ENCODE results near the gene RGS7. TPM values are rescaled to one million over a fixed set of nuclear protein-coding genes. Genes with fewer than 3 reads are reported as not detected.

RGS7 gene
- not detected for total RNA-seq

GRCh38 chr1:241356519-241357365 is at the start of gene RGS7:
Gene RGS7 (minus strand): TSS chr1:241357205.
- peaks cover 4 to 29% (median 28%) of the 10 kb centered on the region in 3 donors for H3K27me3 ChIP-seq
- H3K4me3 ChIP-seq: peak within 1 kb of the TSS; percentile 35 to 43 (median 40)
- H3K36me3 ChIP-seq: no peaks in the 10 kb centered on the region
- DNase-seq (no peak), ATAC-seq (no peak)
- H3K27ac ChIP-seq: no peak within 1 kb of the TSS
- no peaks in the 10 kb centered on the region for H3K9me3 ChIP-seq
- H3K4me1 ChIP-seq: no peaks in the 10 kb centered on the region
- intact Hi-C loops (cut with DNase I; ENCODE audit: low total_unique reads) (no loop called here), in situ Hi-C loops (cut with MboI; ENCODE audit: low sequenced_read_pairs in 4 of 4) (no loop called here)
- TF ChIP-seq POLR2A (IDR thresholded peaks at IDR 0.05): no peak
- TF ChIP-seq CTCF (IDR thresholded peaks at IDR 0.05 in 4 of 5, conservative IDR thresholded peaks at IDR 0.05 in 1 of 5): no peak

GRCh38 chr1:241406421-241406820 is 49.4 kb upstream of the RGS7 start:
- DNase-seq: no peak
- Histone ChIP-seq H3K27me3 (no peaks in the 10 kb centered on the region), H3K36me3 (no peaks in the 10 kb centered on the region), H3K9me3 (no peaks in the 10 kb centered on the region), H3K4me1 (no peaks in the 10 kb centered on the region), H3K27ac (no peak overlapping the region), H3K4me3 (no peak overlapping the region)
- TF ChIP-seq POLR2A (IDR thresholded peaks at IDR 0.05) (no peak), CTCF (IDR thresholded peaks at IDR 0.05 in 4 of 5, conservative IDR thresholded peaks at IDR 0.05 in 1 of 5) (no peak)
- in situ Hi-C loops (cut with MboI; ENCODE audit: low sequenced_read_pairs in 4 of 4) (no loop called here), intact Hi-C loops (cut with DNase I; ENCODE audit: low total_unique reads) (no loop called here)
- no peak for ATAC-seq

GRCh38 chr1:241401156-241401555 is 44.2 kb upstream of the RGS7 start:
- no peak for TF ChIP-seq CTCF (IDR thresholded peaks at IDR 0.05 in 4 of 5, conservative IDR thresholded peaks at IDR 0.05 in 1 of 5)
- intact Hi-C loops (cut with DNase I; ENCODE audit: low total_unique reads): no loop called here
- in situ Hi-C loops (cut with MboI; ENCODE audit: low sequenced_read_pairs in 4 of 4): no loop called here

GRCh38 chr1:241396747-241397681 is 40.0 kb upstream of the RGS7 start:
- ATAC-seq (no peak), DNase-seq (no peak)
- TF ChIP-seq POLR2A (IDR thresholded peaks at IDR 0.05) (no peak), CTCF (IDR thresholded peaks at IDR 0.05 in 4 of 5, conservative IDR thresholded peaks at IDR 0.05 in 1 of 5) (no peak)
- intact Hi-C loops (cut with DNase I; ENCODE audit: low total_unique reads) (no loop called here), in situ Hi-C loops (cut with MboI; ENCODE audit: low sequenced_read_pairs in 4 of 4) (no loop called here)
- H3K36me3 ChIP-seq: no peaks in the 10 kb centered on the region
- H3K4me1 ChIP-seq: no peaks in the 10 kb centered on the region
- no peaks in the 10 kb centered on the region for H3K27me3 ChIP-seq
- H3K4me3 ChIP-seq: no peak overlapping the region
- no peak overlapping the region for H3K27ac ChIP-seq
- H3K9me3 ChIP-seq: no peaks in the 10 kb centered on the region

More at GRCh38 chr1:241401156-241401555, 44.2 kb upstream of the RGS7 start:
- Histone ChIP-seq H3K27me3 (no peaks in the 10 kb centered on the region), H3K36me3 (no peaks in the 10 kb centered on the region), H3K9me3 (no peaks in the 10 kb centered on the region), H3K4me3 (no peak overlapping the region), H3K4me1 (no peaks in the 10 kb centered on the region), H3K27ac (no peak overlapping the region)
- no peak for DNase-seq
- ATAC-seq: no peak
